Activated B cell treated with CpG ODN at 0.5 μM for 24 hours (primary cell): ENCODE results near the gene PCID2. TPM values are rescaled to one million over a fixed set of nuclear protein-coding genes. Genes with fewer than 3 reads are reported as not detected.

ENCODE experiments used
- ATAC-seq: fragments of 200-7000 bp; cut with Tn5 transposase; one replicate; pipeline ENCODE4 v1.10.0; 2021; ENCODE audit warnings: low read depth, mild to moderate bottlenecking, moderate library complexity
- CTCF ChIA-PET: fragments of 350-600 bp; sonication (Branson Sonifier 250); formaldehyde crosslinking; loops from one replicate; lab custom pipeline; 2021; ENCODE audit warnings: antibody characterized with exemption; lab: Charles Lee
- POLR2A ChIA-PET: fragments of 350-600 bp; sonication (Branson Sonifier 250); formaldehyde crosslinking; loops from one replicate; lab custom pipeline; 2021; ENCODE audit warnings: antibody characterized with exemption; lab: Charles Lee
- DNase-seq: peaks from one replicate; pipeline ENCODE4 v3.0.0; 2022
- H3K27ac Mint-ChIP-seq: one replicate; pipeline ENCODE4 v1.8.0; 2020; ENCODE audit warnings: mixed read lengths
- H3K27me3 Mint-ChIP-seq: one replicate; pipeline ENCODE4 v1.8.0; 2021; ENCODE audit warnings: mixed read lengths
- H3K36me3 Mint-ChIP-seq: one replicate; pipeline ENCODE4 v1.8.0; 2021; ENCODE audit warnings: low read depth, mixed read lengths
- H3K4me1 Mint-ChIP-seq: one replicate; pipeline ENCODE4 v1.8.0; 2021; ENCODE audit warnings: mixed read lengths
- H3K4me3 Mint-ChIP-seq: one replicate; pipeline ENCODE4 v1.8.0; 2020; ENCODE audit warnings: mild to moderate bottlenecking, mixed read lengths
- H3K9me3 Mint-ChIP-seq: one replicate; pipeline ENCODE4 v1.8.0; 2020; ENCODE audit warnings: mixed read lengths
- CTCF ChIP-seq: fragments of 200-600 bp; IDR thresholded peaks from one replicate; pipeline ENCODE4 v1.8.0; 2022; ENCODE audit warnings: antibody characterized with exemption, mild to moderate bottlenecking
- intact Hi-C: fragments of 100-400 bp; cut with micrococcal nuclease; formaldehyde crosslinking; loops from one replicate; pipeline ENCODE4 v1.15.1; 2024
- total RNA-seq: library from RNA; stranded (reverse); gene quantifications from 2 replicates; pipeline ENCODE4 v1.2.3, GENCODE V29; 2022

Gene PCID2
- total RNA-seq, 1 donor from 2014 or later = 43.1 TPM

- Mint-ChIP-seq H3K27ac (no peak overlapping the region), H3K4me3 (no peak overlapping the region), H3K4me1 (peaks cover 3% of the 10 kb centered on the region), H3K27me3 (no peaks in the 10 kb centered on the region), H3K36me3 (peaks cover 77% of the 10 kb centered on the region), H3K9me3 (no peaks in the 10 kb centered on the region)
- no peak for TF ChIP-seq CTCF
- DNase-seq (no peak), ATAC-seq (no peak)
- intact Hi-C loops = no loop called here
- ChIA-PET CTCF (no interaction called here), POLR2A (no interaction called here)
Measured at GRCh38 chr13:113186061-113186900, 22.2 kb downstream of the PCID2 start.

- H3K27ac Mint-ChIP-seq = no peak overlapping the region
- DNase-seq (no peak), ATAC-seq (no peak)
- H3K27me3 Mint-ChIP-seq = no peaks in the 10 kb centered on the region
- no peak for TF ChIP-seq CTCF
- peaks cover 82% of the 10 kb centered on the region for H3K36me3 Mint-ChIP-seq
- no peak overlapping the region for H3K4me3 Mint-ChIP-seq
- H3K4me1 Mint-ChIP-seq = peaks cover 3% of the 10 kb centered on the region
- ChIA-PET POLR2A (interaction anchor here (1.9 kb wide), 1 partner anchor 25 kb away, joined by 4 read pairs; the partner anchor contains the start of gene CUL4A), CTCF (interaction anchor here (0.8 kb wide), 1 partner anchor 209 kb away, joined by 3 read pairs; no protein-coding TSS in a partner anchor)
- H3K9me3 Mint-ChIP-seq = no peaks in the 10 kb centered on the region
- intact Hi-C loops = no loop called here
Measured at GRCh38 chr13:113184568-113185440, 23.7 kb downstream of the PCID2 start.

- no peak for TF ChIP-seq CTCF
- no peak overlapping the region for H3K27ac Mint-ChIP-seq
- H3K36me3 Mint-ChIP-seq = peaks cover 84% of the 10 kb centered on the region
- H3K4me1 Mint-ChIP-seq = peaks cover 3% of the 10 kb centered on the region
- no peak for DNase-seq
- no peaks in the 10 kb centered on the region for H3K27me3 Mint-ChIP-seq
- CTCF ChIA-PET = no interaction called here
- POLR2A ChIA-PET = interaction anchor here (1.9 kb wide), 1 partner anchor 26 kb away, joined by 4 read pairs; the partner anchor contains the start of gene CUL4A
- intact Hi-C loops = no loop called here
- no peak overlapping the region for H3K4me3 Mint-ChIP-seq
- no peaks in the 10 kb centered on the region for H3K9me3 Mint-ChIP-seq
- no peak for ATAC-seq
Measured at GRCh38 chr13:113183450-113184129, 24.9 kb downstream of the PCID2 start.

GRCh38 chr13:113182046-113182445 is 26.4 kb downstream of the PCID2 start:
- Mint-ChIP-seq H3K4me3 (no peak overlapping the region), H3K4me1 (peaks cover 3% of the 10 kb centered on the region), H3K27ac (no peak overlapping the region), H3K36me3 (peaks cover 81% of the 10 kb centered on the region), H3K9me3 (no peaks in the 10 kb centered on the region), H3K27me3 (no peaks in the 10 kb centered on the region)
- ChIA-PET POLR2A (no interaction called here), CTCF (no interaction called here)
- DNase-seq = no peak
- intact Hi-C loops = no loop called here
- TF ChIP-seq CTCF = no peak
- ATAC-seq = no peak
